Measurements from ENCODE around the gene CENPX. TPM values are rescaled to one million over a fixed set of nuclear protein-coding genes. Genes with fewer than 3 reads are reported as not detected.
A peak's percentile ranks its signal among the peaks of the same experiment; 100 is the strongest.

Gene CENPX
- total and polyA plus RNA-seq, 2 of the 13 experiments (the other 11 are each of a cell fraction or from before 2014, with no cell fraction given), result 92.7 to 170 TPM

DNA sequence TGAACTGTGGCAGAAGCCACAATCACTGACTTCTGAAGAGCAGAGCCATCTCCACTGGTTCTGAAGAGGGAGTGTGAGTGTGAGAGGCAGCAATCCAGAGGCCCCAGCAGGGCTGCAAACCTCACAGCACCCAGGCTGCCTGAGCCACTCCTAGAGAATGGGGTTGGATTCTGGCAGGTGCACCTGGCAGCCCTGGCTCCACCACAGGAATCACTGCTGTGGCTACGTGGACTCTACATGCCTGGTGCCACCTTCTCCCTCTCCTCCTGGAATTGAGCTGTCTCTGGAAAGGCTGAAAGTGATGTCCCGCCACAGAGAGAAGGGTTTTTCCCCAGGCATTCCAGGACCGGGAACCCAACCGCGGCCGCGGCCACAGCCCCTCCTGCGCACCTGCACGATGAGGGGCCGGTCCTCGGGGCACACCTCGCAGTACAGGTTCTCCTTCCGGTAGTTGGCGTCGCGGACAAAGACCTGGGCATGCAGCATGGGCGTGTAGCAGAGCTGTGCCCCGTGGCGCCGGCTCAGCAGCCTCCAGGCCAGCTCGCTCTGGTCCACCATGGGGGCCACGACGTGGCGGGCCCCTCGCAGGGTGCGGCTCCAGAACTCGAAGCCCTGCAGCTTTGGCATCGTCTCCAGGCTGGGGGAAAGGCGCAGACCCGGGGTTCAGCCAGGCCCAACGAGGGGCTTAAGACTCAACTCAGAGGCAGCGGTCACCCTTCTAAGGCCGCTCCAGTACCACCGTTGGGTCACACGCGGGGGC, 41.9 kb upstream of the CENPX start (continued):
- TF ChIP-seq, protein P1, sequence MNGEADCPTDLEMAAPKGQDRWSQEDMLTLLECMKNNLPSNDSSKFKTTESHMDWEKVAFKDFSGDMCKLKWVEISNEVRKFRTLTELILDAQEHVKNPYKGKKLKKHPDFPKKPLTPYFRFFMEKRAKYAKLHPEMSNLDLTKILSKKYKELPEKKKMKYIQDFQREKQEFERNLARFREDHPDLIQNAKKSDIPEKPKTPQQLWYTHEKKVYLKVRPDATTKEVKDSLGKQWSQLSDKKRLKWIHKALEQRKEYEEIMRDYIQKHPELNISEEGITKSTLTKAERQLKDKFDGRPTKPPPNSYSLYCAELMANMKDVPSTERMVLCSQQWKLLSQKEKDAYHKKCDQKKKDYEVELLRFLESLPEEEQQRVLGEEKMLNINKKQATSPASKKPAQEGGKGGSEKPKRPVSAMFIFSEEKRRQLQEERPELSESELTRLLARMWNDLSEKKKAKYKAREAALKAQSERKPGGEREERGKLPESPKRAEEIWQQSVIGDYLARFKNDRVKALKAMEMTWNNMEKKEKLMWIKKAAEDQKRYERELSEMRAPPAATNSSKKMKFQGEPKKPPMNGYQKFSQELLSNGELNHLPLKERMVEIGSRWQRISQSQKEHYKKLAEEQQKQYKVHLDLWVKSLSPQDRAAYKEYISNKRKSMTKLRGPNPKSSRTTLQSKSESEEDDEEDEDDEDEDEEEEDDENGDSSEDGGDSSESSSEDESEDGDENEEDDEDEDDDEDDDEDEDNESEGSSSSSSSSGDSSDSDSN (CRISPR knock-in tag; IDR thresholded peaks at IDR 0.05), result 0 out of 2 replicates have a peak, but pooled peaks have one; percentile 20
- 0 out of 2 replicates have a peak, but pooled peaks have one; percentile 22 for TF ChIP-seq REPIN1 (CRISPR knock-in tag; IDR thresholded peaks at IDR 0.05; ENCODE audit: borderline replicate concordance, low read depth)
- no peak for TF ChIP-seq MATR3 (CRISPR knock-in tag; IDR thresholded peaks at IDR 0.05)
- no peak for TF ChIP-seq ZNF543 (CRISPR knock-in tag; IDR thresholded peaks at IDR 0.05)
- TF ChIP-seq HMG20A (CRISPR knock-in tag; IDR thresholded peaks at IDR 0.05; ENCODE audit: borderline replicate concordance), result no peak
- peak; percentile 18 for TF ChIP-seq RBM39 (IDR thresholded peaks at IDR 0.05; ENCODE audit: low read depth, low read length, poor library complexity, severe bottlenecking)
- TF ChIP-seq MTA1 (CRISPR knock-in tag; IDR thresholded peaks at IDR 0.05; ENCODE audit: borderline replicate concordance), result peak; percentile 61; the same call in 1 of the 2 replicates
- TF ChIP-seq SRY (CRISPR knock-in tag; IDR thresholded peaks at IDR 0.05), result 0 out of 2 replicates have a peak, but pooled peaks have one; percentile 26
- TF ChIP-seq SP4 (CRISPR knock-in tag; IDR thresholded peaks at IDR 0.05), result 0 out of 2 replicates have a peak, but pooled peaks have one; percentile 3
- 0 out of 2 replicates have a peak, but pooled peaks have one; percentile 18 for TF ChIP-seq ATF7-NPFF (CRISPR knock-in tag; IDR thresholded peaks at IDR 0.05; ENCODE audit: low read depth)
- TF ChIP-seq, protein P2, sequence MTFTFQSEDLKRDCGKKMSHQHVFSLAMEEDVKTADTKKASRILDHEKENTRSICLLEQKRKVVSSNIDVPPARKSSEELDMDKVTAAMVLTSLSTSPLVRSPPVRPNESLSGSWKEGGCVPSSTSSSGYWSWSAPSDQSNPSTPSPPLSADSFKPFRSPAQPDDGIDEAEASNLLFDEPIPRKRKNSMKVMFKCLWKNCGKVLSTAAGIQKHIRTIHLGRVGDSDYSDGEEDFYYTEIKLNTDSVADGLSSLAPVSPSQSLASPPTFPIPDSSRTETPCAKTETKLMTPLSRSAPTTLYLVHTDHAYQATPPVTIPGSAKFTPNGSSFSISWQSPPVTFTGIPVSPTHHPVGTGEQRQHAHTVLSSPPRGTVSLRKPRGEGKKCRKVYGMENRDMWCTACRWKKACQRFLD (CRISPR knock-in tag; IDR thresholded peaks at IDR 0.05; ENCODE audit: borderline replicate concordance), result 0 out of 2 replicates have a peak, but pooled peaks have one; percentile 42
- TF ChIP-seq HNF4G (IDR thresholded peaks at IDR 0.05; ENCODE audit: borderline replicate concordance, low read depth, low read length), result no peak
- no peak for TF ChIP-seq HNF4G (CRISPR knock-in tag; IDR thresholded peaks at IDR 0.05; ENCODE audit: borderline replicate concordance, low read depth)
- no peak for TF ChIP-seq ZFP41 (CRISPR knock-in tag; IDR thresholded peaks at IDR 0.05; ENCODE audit: borderline replicate concordance)
- TF ChIP-seq, protein P3, sequence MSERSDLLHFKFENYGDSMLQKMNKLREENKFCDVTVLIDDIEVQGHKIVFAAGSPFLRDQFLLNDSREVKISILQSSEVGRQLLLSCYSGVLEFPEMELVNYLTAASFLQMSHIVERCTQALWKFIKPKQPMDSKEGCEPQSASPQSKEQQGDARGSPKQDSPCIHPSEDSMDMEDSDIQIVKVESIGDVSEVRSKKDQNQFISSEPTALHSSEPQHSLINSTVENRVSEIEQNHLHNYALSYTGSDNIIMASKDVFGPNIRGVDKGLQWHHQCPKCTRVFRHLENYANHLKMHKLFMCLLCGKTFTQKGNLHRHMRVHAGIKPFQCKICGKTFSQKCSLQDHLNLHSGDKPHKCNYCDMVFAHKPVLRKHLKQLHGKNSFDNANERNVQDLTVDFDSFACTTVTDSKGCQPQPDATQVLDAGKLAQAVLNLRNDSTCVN (CRISPR knock-in tag; IDR thresholded peaks at IDR 0.05; ENCODE audit: borderline replicate concordance), result no peak
- TF ChIP-seq ZIK1 (CRISPR knock-in tag; IDR thresholded peaks at IDR 0.05; ENCODE audit: borderline replicate concordance, low read depth), result 0 out of 2 replicates have a peak, but pooled peaks have one; percentile 26
- peak; percentile 31; the same call in 1 of the 2 replicates for TF ChIP-seq HOXA3 (CRISPR knock-in tag; IDR thresholded peaks at IDR 0.05)
- TF ChIP-seq, protein P4, sequence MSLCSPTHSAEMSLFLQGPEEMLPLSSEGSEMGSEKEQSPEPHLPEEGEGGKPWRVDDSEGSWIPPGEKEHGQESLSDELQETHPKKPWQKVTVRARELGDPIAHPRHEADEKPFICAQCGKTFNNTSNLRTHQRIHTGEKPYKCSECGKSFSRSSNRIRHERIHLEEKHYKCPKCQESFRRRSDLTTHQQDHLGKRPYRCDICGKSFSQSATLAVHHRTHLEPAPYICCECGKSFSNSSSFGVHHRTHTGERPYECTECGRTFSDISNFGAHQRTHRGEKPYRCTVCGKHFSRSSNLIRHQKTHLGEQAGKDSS (CRISPR knock-in tag; IDR thresholded peaks at IDR 0.05; ENCODE audit: borderline replicate concordance, low read depth), result 0 out of 2 replicates have a peak, but pooled peaks have one; percentile 19
- TF ChIP-seq ZNF577 (CRISPR knock-in tag; IDR thresholded peaks at IDR 0.05; ENCODE audit: borderline replicate concordance, low read depth), result no peak
- TF ChIP-seq ZNF430 (CRISPR knock-in tag; IDR thresholded peaks at IDR 0.05), result 0 out of 2 replicates have a peak, but pooled peaks have one; percentile 18
- TF ChIP-seq, protein P5, sequence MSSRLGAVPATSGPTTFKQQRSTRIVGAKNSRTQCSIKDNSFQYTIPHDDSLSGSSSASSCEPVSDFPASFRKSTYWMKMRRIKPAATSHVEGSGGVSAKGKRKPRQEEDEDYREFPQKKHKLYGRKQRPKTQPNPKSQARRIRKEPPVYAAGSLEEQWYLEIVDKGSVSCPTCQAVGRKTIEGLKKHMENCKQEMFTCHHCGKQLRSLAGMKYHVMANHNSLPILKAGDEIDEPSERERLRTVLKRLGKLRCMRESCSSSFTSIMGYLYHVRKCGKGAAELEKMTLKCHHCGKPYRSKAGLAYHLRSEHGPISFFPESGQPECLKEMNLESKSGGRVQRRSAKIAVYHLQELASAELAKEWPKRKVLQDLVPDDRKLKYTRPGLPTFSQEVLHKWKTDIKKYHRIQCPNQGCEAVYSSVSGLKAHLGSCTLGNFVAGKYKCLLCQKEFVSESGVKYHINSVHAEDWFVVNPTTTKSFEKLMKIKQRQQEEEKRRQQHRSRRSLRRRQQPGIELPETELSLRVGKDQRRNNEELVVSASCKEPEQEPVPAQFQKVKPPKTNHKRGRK (CRISPR knock-in tag; IDR thresholded peaks at IDR 0.05), result no peak

Data from HepG2 (cell line).